Bone marrow (tissue), 2 donors: ENCODE results near the gene GPC5.
"Not testable (repeated sequence)": the region's sequence is repeated elsewhere in the genome, so short reads cannot be mapped to it uniquely, and the experiment has no call there.

Experiments
- DNase-seq, 2 donors: peaks; one replicate each; lab custom pipeline; 2025; lab: John Stamatoyannopoulos, UW

Gene GPC5

GRCh38 chr13:92265408-92265807 is 867.0 kb downstream of the GPC5 start:
- DNase-seq = no peak

GRCh38 chr13:92270990-92271389 is 872.6 kb downstream of the GPC5 start:
- DNase-seq = no peak

GRCh38 chr13:92272177-92272576 is 873.8 kb downstream of the GPC5 start:
- DNase-seq = no peak

- not testable (repeated sequence) for DNase-seq
Measured at GRCh38 chr13:92280986-92281385, 882.6 kb downstream of the GPC5 start.

- DNase-seq = not testable (repeated sequence)
Measured at GRCh38 chr13:92290718-92291307, 892.4 kb downstream of the GPC5 start.

GRCh38 chr13:92294533-92294932 is 896.1 kb downstream of the GPC5 start:
- DNase-seq = not testable (repeated sequence)

- DNase-seq = not testable (repeated sequence)
Measured at GRCh38 chr13:92296154-92296671, 897.8 kb downstream of the GPC5 start.

- no peak for DNase-seq
Measured at GRCh38 chr13:92297971-92298942, 899.8 kb downstream of the GPC5 start.

- DNase-seq = no peak
Measured at GRCh38 chr13:92300651-92301050, 902.2 kb downstream of the GPC5 start.

- DNase-seq = no peak
Measured at GRCh38 chr13:92303428-92303827, 905.0 kb downstream of the GPC5 start.

- DNase-seq = no peak
Measured at GRCh38 chr13:92307752-92308151, 909.3 kb downstream of the GPC5 start.

- DNase-seq = no peak
Measured at GRCh38 chr13:92312823-92313222, 914.4 kb downstream of the GPC5 start.

- DNase-seq = no peak
Measured at GRCh38 chr13:92313382-92313781, 915.0 kb downstream of the GPC5 start.

GRCh38 chr13:92315265-92315664 is 916.8 kb downstream of the GPC5 start:
- no peak for DNase-seq

- DNase-seq = no peak
Measured at GRCh38 chr13:92316030-92316429, 917.6 kb downstream of the GPC5 start.

GRCh38 chr13:92317066-92317465 is 918.6 kb downstream of the GPC5 start:
- no peak for DNase-seq

GRCh38 chr13:92320323-92320722 is 921.9 kb downstream of the GPC5 start:
- DNase-seq = no peak

- no peak for DNase-seq
Measured at GRCh38 chr13:92321174-92321573, 922.8 kb downstream of the GPC5 start.

- DNase-seq = no peak
Measured at GRCh38 chr13:92345627-92346026, 947.2 kb downstream of the GPC5 start.

- no peak for DNase-seq
Measured at GRCh38 chr13:92346046-92346445, 947.6 kb downstream of the GPC5 start.

GRCh38 chr13:92354583-92354982 is 956.2 kb downstream of the GPC5 start:
- no peak for DNase-seq

GRCh38 chr13:92355213-92355612 is 956.8 kb downstream of the GPC5 start:
- DNase-seq = no peak

- DNase-seq = no peak
Measured at GRCh38 chr13:92362717-92363116, 964.3 kb downstream of the GPC5 start.
